Activated CD8-positive, alpha-beta memory T cell treated with anti-CD3 and anti-CD28 coated beads for 4 hours (primary cell): Measurements from ENCODE around the gene DLGAP1.

Source experiments
- DNase-seq, 2 donors: peaks; one replicate each; pipeline ENCODE4 v3.0.0-alpha.2; 2020; ENCODE audit warnings: low read depth in 2 of 2

Gene DLGAP1

GRCh38 chr18:3773303-3773702 lies 681.8 kb downstream of the DLGAP1 start:
- no peak for DNase-seq

- DNase-seq = peak; percentile 40 to 46
Measured at GRCh38 chr18:3771121-3771971, 683.8 kb downstream of the DLGAP1 start.

GRCh38 chr18:3761266-3761665 lies 693.8 kb downstream of the DLGAP1 start:
- no peak for DNase-seq

- no peak for DNase-seq
Measured at GRCh38 chr18:3760741-3761140, 694.4 kb downstream of the DLGAP1 start.

GRCh38 chr18:3759099-3759498 lies 696.0 kb downstream of the DLGAP1 start:
- no peak for DNase-seq

- DNase-seq = no peak
Measured at GRCh38 chr18:3758531-3758930, 696.6 kb downstream of the DLGAP1 start.

GRCh38 chr18:3757361-3757760 lies 697.7 kb downstream of the DLGAP1 start:
- no peak for DNase-seq

- DNase-seq = no peak
Measured at GRCh38 chr18:3753106-3753505, 702.0 kb downstream of the DLGAP1 start.

GRCh38 chr18:3748086-3748485 lies 707.0 kb downstream of the DLGAP1 start:
- DNase-seq = no peak

- DNase-seq = no peak
Measured at GRCh38 chr18:3747176-3747973, 707.7 kb downstream of the DLGAP1 start.

- DNase-seq = no peak
Measured at GRCh38 chr18:3742541-3742940, 712.6 kb downstream of the DLGAP1 start.

- DNase-seq = no peak
Measured at GRCh38 chr18:3741333-3741732, 713.8 kb downstream of the DLGAP1 start.

- no peak for DNase-seq
Measured at GRCh38 chr18:3728704-3729437, 726.2 kb downstream of the DLGAP1 start.

- no peak for DNase-seq
Measured at GRCh38 chr18:3727274-3727673, 727.8 kb downstream of the DLGAP1 start.

- no peak for DNase-seq
Measured at GRCh38 chr18:3726238-3726951, 728.7 kb downstream of the DLGAP1 start.

GRCh38 chr18:3725115-3725514 lies 730.0 kb downstream of the DLGAP1 start:
- DNase-seq = no peak

- DNase-seq = no peak
Measured at GRCh38 chr18:3723554-3723953, 731.6 kb downstream of the DLGAP1 start.

- no peak for DNase-seq
Measured at GRCh38 chr18:3722649-3723433, 732.3 kb downstream of the DLGAP1 start.

GRCh38 chr18:3721771-3722648 lies 733.1 kb downstream of the DLGAP1 start:
- DNase-seq = no peak
